GM13977 (cell line): ENCODE data around the gene TAF3.
"Not testable (repeated sequence)": the region's sequence is repeated elsewhere in the genome, so short reads cannot be mapped to it uniquely, and the experiment has no call there.

Experiments
- DNase-seq: peaks from one replicate; pipeline ENCODE4 v3.0.0; 2012; ENCODE audit warnings: low spot score
- CTCF ChIP-seq: IDR thresholded peaks from 2 replicates; pipeline ENCODE4 v1.5.1; 2012; ENCODE audit warnings: mild to moderate bottlenecking, control low read depth; ENCODE audit not compliant: insufficient read depth; ENCODE audit errors: extremely low read depth, missing control alignments
- in situ Hi-C: fragments of 300-500 bp; cut with MboI; formaldehyde crosslinking; loops from one replicate; pipeline ENCODE4 v1.12.0; 2022; ENCODE audit warnings: low sequenced_read_pairs, low pct_unique_long_range_greater_than_20kb, mixed read lengths, inconsistent platforms; ENCODE audit not compliant: unreplicated experiment

TAF3 gene

DNA sequence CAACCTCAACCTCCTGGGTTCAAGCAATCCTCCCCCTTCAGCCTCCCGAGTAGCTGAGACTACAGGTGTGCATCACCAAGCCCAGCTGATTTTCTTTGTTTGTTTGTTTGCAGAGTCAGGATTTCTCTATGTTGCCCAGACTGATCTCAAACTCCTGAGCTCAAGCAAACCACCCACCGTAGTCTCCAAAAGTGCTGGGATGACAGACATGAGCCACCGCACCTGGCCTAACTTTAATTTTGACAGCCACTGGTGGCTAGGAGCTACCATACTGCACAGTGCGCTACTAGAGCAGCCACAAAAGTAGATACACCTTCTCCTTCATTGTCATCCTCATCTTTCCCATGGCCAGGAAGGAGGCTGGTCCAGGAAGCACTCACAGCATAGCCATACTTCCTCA is 205.0 kb downstream of the TAF3 start:
- in situ Hi-C loops, result no loop called here

GRCh38 chr10:8023851-8024250 is 205.5 kb downstream of the TAF3 start:
- DNase-seq, result no peak
- in situ Hi-C loops, result no loop called here
- TF ChIP-seq CTCF, result no peak

More for the DNA sequence above, 205.0 kb downstream of the TAF3 start:
- DNase-seq, result no peak
- TF ChIP-seq CTCF, result no peak

- in situ Hi-C loops, result loop anchor here (25.0 kb wide), 2 partner anchors 436 to 1186 kb away; no protein-coding TSS in a partner anchor
- DNase-seq, result no peak
- no peak for TF ChIP-seq CTCF
Measured at GRCh38 chr10:8026349-8027259, 208.3 kb downstream of the TAF3 start.

DNA sequence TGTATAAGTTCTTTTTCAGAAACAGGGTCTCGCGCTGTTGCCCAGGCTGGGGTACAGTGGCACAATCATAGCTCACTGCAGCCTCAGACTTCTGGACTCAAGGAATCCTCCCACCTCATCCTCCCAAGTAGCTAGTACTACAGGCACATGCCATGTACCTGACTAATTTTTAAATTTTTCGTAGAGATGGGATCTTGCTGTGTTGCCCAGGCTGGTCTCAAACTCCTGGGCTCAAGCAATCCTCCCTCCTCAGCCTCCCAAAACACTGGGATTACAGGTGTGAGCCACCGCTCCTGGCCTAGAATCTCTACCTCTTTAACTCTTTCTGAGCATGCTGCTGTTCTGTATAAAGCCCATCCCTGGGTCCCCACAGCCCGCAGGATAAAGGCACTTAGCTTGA is 212.9 kb downstream of the TAF3 start:
- in situ Hi-C loops, result loop anchor here (25.0 kb wide), 2 partner anchors 431 to 1181 kb away; no protein-coding TSS in a partner anchor
- not testable (repeated sequence) for DNase-seq

DNA sequence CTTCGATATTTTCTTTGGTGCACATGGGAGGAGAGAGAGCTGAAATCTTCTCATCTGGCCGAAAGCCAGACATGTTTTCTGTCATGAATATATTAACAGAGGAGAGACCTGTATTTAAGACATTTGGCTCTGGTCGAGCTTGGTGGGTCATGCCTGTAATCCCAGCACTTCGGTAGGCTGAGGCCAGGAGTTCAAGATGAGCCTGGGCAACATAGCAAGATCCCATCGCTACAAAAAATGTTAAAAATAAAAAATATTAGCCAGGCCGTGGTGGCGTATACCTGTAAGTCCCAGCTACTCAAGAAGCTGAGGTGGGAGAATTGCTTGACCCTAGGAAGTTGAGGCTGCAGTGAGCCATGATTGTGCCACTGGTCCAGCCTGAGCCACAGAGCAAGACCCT is 214.3 kb downstream of the TAF3 start:
- no peak for DNase-seq
- no peak for TF ChIP-seq CTCF
- in situ Hi-C loops, result loop anchor here (25.0 kb wide), 2 partner anchors 430 to 1180 kb away; no protein-coding TSS in a partner anchor

GRCh38 chr10:8033812-8034465 is 215.6 kb downstream of the TAF3 start:
- in situ Hi-C loops, result loop anchor here (25.0 kb wide), 2 partner anchors 428 to 1178 kb away; no protein-coding TSS in a partner anchor
- DNase-seq, result no peak

More at GRCh38 chr10:8033812-8034465, 215.6 kb downstream of the TAF3 start:
- TF ChIP-seq CTCF, result no peak
